Activated CD4-positive, alpha-beta T cell treated with anti-CD3 and anti-CD28 coated beads, Interleukin-2, Interleukin-6, amounts not matched to agents 100 ng/mL and 50 ng/mL, durations not matched to agents 16 hours and 8 hours (primary cell): ENCODE measurements around the gene SACM1L.

Source experiments
- DNase-seq: peaks from one replicate; pipeline ENCODE4 v3.0.0-alpha.2; 2020

SACM1L gene

GRCh38 chr3:45688882-45689786, at the start of gene SACM1L:
TSS of gene SACM1L (plus strand) at chr3:45689396. CDS start at chr3:45689466, 70 bp downstream.
- peak; percentile 99 for DNase-seq

DNA sequence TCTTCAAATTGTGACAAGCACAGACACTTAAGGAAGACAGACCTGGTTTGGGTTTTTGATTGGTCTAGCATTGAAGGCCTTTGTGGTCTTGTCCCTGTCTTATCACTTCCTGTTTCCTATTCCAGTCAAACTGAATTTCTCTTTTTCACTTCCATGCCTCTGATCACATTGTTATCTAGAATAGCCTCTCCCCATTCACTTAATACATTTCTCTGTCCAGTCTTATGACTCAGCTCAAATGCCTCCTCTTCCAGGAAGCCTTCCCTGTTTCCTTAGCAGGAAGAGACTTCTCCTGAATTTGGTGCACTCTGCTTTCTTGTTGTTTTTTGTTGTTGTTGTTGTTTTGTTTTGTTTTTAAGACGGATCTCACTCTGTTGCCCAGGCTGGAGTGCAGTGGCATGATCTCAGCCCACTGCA, 49.1 kb upstream of the SACM1L start:
- no peak for DNase-seq

GRCh38 chr3:45640724-45641361, 48.4 kb upstream of the SACM1L start:
- DNase-seq = no peak

DNA sequence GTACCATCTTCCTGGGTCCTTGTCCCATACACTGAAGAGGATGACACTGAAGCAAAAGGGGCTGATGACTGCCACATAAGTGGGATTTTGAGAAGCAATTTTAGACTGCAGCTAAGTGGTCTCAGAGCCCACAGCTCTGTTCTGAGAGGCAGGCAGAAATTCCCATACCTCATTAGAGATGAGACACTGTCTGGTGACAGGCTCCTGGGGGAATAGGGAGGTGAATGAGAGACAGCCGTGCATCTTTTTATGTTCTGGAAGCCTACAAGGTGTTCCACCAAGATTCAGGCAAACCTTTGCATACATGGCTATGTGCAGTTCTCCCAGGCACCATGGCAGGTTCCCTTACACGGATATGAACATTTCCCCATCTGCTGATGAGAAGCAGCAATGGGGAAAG, 47.4 kb upstream of the SACM1L start:
- no peak for DNase-seq

- no peak for DNase-seq
Observed at GRCh38 chr3:45642731-45643152, 46.5 kb upstream of the SACM1L start.

- DNase-seq = no peak
Observed at GRCh38 chr3:45644063-45644790, 45.0 kb upstream of the SACM1L start.

DNA sequence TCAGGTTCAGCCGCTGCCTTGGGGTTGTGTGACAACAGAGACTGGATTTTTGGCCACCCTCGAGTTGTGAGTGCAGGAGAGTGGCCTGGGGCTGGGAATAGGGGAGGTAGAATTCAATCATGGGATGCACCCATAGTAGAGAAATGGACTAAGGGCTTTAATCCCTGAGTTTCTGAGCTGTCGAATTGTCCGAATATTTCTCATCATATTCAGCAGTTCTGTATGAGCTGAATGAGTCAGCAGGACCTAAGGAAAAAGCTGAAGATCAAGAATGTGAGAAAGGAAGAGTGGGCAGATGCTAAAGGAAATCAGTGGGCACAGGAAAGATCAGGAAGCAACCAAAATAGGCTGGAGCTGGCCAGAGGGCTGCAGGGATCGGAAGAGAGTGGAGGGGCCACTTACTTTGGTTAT, 44.4 kb upstream of the SACM1L start:
- no peak for DNase-seq

DNA sequence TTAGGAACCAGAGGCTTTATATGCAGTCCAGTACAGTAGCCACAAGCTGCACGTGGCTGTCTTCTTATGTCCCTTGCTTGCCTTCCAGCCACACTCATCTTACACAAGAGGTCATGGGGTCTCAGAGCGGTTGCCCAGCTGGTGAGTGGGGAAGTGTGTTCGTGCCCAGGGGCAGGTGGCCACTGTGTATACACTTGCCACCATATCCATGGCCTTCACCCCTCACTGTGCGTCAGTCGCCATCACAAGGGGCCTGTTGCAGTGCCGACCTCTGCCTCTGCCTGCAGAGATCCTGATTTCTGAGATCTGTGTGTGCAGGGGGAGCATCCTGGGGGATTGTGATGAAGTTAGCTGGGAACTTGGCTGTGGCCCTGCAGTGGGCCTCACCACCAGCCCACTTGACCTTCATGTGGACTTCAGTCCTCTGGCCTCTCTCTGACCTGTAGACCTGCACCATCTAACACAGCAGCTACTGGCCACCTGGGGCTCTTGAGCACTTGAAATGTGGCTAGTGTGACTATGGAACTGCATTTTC, 43.1 kb upstream of the SACM1L start:
- no peak for DNase-seq

DNA sequence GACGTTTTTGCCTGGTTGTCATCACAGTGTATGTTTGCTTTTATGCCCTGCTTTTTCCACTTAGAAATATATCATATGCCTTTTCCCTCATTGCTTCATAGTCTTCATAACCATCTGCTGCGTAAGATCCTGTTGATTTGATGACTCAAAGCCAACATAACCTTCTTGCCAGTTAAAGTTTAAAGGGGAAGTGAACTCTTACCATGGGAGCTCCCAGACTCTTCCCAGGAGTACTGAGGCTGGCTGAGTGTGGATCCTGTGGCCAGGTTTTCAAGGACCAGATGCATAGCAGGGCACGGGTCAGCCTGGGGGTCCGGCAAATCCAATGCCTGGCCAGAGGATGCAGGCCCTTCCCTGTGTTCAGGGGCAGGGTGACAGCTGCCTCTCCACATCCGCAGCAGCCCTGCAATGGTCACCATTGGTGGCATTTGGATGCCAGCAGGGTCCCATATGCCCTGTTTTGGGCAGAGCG, 42.0 kb upstream of the SACM1L start:
- DNase-seq = no peak

- no peak for DNase-seq
Observed at GRCh38 chr3:45653205-45653604, 36.0 kb upstream of the SACM1L start.

- no peak for DNase-seq
Observed at GRCh38 chr3:45654397-45654944, 34.7 kb upstream of the SACM1L start.

DNA sequence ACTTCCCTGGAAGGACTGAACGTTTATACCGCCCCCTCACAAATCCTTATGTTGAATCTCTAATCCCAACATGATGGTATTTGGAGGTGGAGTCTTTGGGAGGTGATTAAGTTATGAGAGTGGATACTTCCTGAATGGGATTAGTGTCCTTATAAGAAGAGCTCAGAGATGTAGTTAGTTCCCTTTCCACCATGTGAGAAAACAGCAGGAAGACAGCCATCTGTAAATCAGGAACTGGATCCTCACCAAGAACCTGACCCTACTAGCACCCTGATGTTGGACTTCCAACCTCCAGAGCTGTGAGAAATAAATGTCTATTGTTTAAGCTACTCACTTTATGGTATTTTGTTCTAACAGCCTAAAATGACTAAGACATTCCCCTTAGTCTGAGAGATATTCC, 33.3 kb upstream of the SACM1L start:
- no peak for DNase-seq

GRCh38 chr3:45656575-45657363, 32.4 kb upstream of the SACM1L start:
- peak; percentile 92 for DNase-seq

DNA sequence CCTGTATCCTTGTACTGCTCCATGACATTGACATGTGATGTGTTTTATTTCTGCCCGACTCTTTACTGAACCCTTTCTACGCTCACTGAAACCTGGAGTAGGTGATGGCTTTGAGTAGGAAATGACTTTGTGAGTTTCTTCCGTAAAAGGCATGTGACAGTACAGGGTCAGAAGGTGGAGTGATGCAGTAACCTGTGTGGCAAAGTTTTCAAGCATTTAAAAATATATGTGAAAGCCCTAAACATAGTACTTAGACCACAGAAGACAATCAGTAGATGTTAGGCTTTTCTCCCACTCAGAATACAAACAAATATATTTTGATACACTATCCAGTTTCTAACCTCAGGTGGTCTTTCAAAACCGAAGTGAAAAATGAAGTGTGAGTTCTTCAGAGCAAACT, 31.3 kb upstream of the SACM1L start:
- no peak for DNase-seq

- peak; percentile 34 for DNase-seq
Observed at GRCh38 chr3:45659661-45660566, 29.3 kb upstream of the SACM1L start.

GRCh38 chr3:45660567-45660901, 28.7 kb upstream of the SACM1L start:
- DNase-seq = no peak

DNA sequence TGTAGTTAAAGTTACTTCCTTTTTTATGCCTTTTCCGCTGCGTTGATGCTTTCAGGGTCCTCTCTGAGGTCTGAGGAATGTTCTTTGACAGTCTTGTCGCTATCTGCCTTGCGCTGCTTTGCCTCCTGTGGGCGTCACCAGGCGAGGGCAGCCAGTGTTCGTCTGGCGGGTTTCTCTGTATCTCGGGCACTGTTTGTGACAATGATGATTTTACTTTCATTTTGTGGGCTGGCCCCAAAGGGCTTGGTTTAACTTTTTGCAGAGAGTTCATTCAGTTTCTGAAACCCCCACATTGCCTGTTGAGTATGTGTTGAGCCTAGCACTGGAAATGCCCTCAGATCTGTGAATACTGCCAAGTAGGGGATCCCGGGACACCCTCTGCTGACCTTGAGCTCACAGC, 24.6 kb upstream of the SACM1L start:
- DNase-seq = peak; percentile 76

DNA sequence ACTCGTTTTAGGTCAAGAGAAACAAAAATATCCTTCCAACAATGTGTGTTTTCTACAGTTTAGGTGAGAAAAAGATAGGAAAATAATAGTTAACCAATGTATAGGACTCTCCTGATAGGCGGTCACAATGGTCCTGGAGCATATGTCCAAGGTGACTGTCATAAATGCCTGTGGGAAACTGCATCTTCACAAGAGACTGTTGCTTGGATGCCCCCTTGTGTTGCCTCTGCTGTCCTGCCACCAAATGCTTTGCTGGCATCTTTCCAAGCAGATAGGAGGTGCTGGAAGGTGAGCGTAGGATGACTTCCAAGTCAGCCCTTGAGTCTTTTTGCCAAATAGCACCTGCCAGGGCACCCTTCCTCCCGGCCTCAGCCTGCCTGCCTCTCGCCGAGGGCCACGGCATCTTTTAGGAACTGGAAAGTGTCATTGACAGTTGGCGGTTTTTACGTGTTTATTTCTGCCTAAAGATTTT, 24.1 kb upstream of the SACM1L start:
- DNase-seq = peak; percentile 74

GRCh38 chr3:45666757-45667431, 22.3 kb upstream of the SACM1L start:
- DNase-seq = peak; percentile 34

GRCh38 chr3:45667569-45667934, 21.6 kb upstream of the SACM1L start:
- no peak for DNase-seq
